SKM-1 (cell line): ENCODE data around the gene OR5H2.
A peak's percentile ranks its signal among the peaks of the same experiment; 100 is the strongest.

Experiments
- DNase-seq: peaks from one replicate; lab custom pipeline; 2025; ENCODE audit not compliant: unreplicated experiment; lab: John Stamatoyannopoulos, UW

The OR5H2 gene

GRCh38 chr3:98329392-98330124, 47.3 kb downstream of the OR5H2 start:
- peak; percentile 51 for DNase-seq

GRCh38 chr3:98331329-98331728, 49.0 kb downstream of the OR5H2 start:
- DNase-seq = no peak
